Bronchial epithelial cell (primary cell): ENCODE results near the gene ZDHHC11B. TPM values are rescaled to one million over a fixed set of nuclear protein-coding genes. Genes with fewer than 3 reads are reported as not detected.
"Not testable (repeated sequence)": the region's sequence is repeated elsewhere in the genome, so short reads cannot be mapped to it uniquely, and the experiment has no call there.

Experiments
- DNase-seq: peaks from one replicate; pipeline ENCODE4 v3.0.0-alpha.2; 2010; ENCODE audit warnings: low read depth
- FAIRE-seq: peaks from 2 replicates; lab custom pipeline; 2011; peaks lifted over from hg19 to GRCh38; lab: Jason Lieb, UNC
- H3K27me3 ChIP-seq: 2 replicates; pipeline ENCODE4 v1.5.1; 2011; ENCODE audit warnings: low read length; ENCODE audit not compliant: control insufficient read depth, insufficient read depth
- H3K36me3 ChIP-seq: 2 replicates; pipeline ENCODE4 v1.5.1; 2011; ENCODE audit warnings: low read length; ENCODE audit not compliant: control insufficient read depth, insufficient read depth
- H3K4me3 ChIP-seq: 2 replicates; pipeline ENCODE4 v1.5.1; 2011; ENCODE audit warnings: mild to moderate bottlenecking, low read depth, low read length, control low read depth
- CTCF ChIP-seq: IDR thresholded peaks from 2 replicates; pipeline ENCODE4 v1.5.1; 2011; ENCODE audit warnings: mild to moderate bottlenecking, moderate library complexity, low read length, control low read depth, inconsistent platforms; ENCODE audit not compliant: insufficient read depth, severe bottlenecking
- total RNA-seq: library from RNA; depleted of rRNA; stranded (reverse); fragments of >200 nt; gene quantifications from 2 replicates; pipeline ENCODE4 v1.2.1, GENCODE V29; 2014

The ZDHHC11B gene
- total RNA-seq, 1 donor from 2014 or later, result under 0.01 TPM

GRCh38 chr5:751496-751895 is 33.0 kb downstream of the ZDHHC11B start:
- DNase-seq, result no peak
- no peak for TF ChIP-seq CTCF

GRCh38 chr5:750226-750625 is 34.3 kb downstream of the ZDHHC11B start:
- not testable (repeated sequence) for H3K4me3 ChIP-seq, DNase-seq, H3K36me3 ChIP-seq, FAIRE-seq, H3K27me3 ChIP-seq

More at GRCh38 chr5:751496-751895, 33.0 kb downstream of the ZDHHC11B start:
- no peak for FAIRE-seq
- Histone ChIP-seq H3K27me3 (no peaks in the 10 kb centered on the region), H3K4me3 (no peak overlapping the region), H3K36me3 (no peaks in the 10 kb centered on the region)

DNA sequence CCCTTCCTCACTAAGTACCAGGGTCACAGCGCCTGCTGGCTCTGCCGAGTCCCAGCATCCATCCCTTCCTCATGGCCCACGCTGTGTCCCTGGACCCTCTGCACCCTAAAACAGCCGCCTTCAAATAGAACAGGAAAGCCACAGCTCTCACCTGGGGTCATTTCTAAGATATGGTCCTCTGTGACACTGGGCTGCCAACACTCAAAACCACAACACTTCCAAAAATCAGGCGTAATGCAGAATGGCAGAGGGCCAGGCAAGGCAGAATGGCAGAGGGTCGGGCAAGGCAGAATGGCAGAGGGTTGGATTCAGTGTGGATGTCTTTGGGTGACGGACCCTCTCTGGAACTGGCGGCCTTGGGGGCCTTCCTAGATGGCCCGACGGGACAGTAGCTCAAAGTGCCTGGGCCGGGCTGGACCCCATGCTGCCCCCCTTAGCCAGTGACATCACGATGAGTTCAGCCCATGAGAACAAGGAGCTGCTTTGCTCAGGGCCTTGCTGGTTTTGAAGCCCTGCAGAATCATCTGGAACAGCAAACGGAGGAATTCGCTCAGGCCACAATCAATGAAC is 35.3 kb downstream of the ZDHHC11B start:
- DNase-seq (no peak), FAIRE-seq (no peak)
- Histone ChIP-seq H3K4me3 (no peak overlapping the region), H3K36me3 (no peaks in the 10 kb centered on the region), H3K27me3 (no peaks in the 10 kb centered on the region)
- no peak for TF ChIP-seq CTCF

GRCh38 chr5:748011-748980 is 36.2 kb downstream of the ZDHHC11B start:
- not testable (repeated sequence) for H3K36me3 ChIP-seq, DNase-seq, H3K4me3 ChIP-seq, FAIRE-seq, H3K27me3 ChIP-seq

DNA sequence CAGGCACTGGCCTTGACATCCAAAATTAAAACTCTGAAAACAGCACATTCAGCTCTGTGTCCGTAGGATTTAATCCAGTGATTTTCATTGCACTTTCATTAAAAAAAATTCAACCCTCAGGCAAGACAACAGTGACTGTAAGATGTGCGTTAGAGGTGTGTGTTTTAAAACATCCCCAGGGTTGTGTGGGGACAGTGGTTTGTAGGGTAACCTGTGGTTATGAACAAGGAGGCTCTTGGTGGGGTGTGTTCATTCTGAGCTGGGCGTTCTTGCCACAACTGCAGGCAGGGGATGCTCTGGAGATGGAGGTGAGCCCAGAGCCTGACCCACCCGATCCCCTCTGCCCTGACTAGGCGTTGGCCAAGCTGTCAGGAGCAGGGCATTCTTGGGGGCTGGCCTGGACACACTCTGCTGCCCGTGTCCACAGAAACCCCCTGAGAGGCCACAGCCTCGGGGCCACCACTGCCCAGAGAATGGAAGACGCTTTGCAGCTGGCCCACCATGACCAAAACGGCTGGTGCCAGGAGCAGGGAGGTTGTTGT is 37.2 kb downstream of the ZDHHC11B start:
- not testable (repeated sequence) for H3K27me3 ChIP-seq, H3K36me3 ChIP-seq, H3K4me3 ChIP-seq, DNase-seq, FAIRE-seq

GRCh38 chr5:746258-746761 is 38.2 kb downstream of the ZDHHC11B start:
- H3K36me3 ChIP-seq, result no peaks in the 10 kb centered on the region
- TF ChIP-seq CTCF, result no peak
- FAIRE-seq (no peak), DNase-seq (no peak)
- no peak overlapping the region for H3K4me3 ChIP-seq
- no peaks in the 10 kb centered on the region for H3K27me3 ChIP-seq

GRCh38 chr5:745272-746142 is 39.0 kb downstream of the ZDHHC11B start:
- not testable (repeated sequence) for H3K36me3 ChIP-seq, H3K4me3 ChIP-seq, DNase-seq, H3K27me3 ChIP-seq, FAIRE-seq

DNA sequence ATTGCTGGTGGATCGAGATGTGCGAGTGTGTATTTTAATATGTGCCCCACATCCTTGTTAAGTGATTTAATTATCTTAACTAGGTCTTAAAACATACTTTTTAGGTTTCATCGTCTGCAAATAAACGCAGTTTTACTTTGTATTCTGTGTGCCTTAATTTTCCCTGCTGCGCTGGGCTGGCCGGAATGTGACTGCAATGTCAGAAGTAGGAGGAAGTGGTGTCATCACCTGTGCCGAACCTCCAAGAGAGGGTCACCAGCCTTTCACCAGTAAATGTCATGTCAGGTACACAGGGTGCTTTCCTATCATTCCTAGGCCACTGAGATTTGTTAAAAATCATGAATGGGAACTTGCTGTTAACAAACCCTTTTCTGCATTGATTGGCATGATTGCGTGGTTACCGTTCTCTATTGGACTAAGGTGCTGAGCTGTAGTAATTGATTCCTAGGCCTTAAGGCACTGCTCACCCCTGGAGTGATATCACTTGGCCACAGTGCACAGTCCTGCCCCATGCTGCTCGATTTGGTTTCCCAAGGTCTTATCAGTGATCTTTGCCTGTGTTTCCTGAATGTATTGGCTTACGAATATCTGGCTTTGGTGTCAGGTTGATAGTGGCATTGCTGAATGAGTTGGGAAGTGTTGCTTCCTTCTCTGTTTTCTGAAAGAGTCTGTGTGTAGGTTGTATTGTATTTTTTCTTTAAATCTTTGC is 40.7 kb downstream of the ZDHHC11B start:
- not testable (repeated sequence) for DNase-seq, H3K4me3 ChIP-seq, FAIRE-seq, H3K36me3 ChIP-seq, H3K27me3 ChIP-seq

DNA sequence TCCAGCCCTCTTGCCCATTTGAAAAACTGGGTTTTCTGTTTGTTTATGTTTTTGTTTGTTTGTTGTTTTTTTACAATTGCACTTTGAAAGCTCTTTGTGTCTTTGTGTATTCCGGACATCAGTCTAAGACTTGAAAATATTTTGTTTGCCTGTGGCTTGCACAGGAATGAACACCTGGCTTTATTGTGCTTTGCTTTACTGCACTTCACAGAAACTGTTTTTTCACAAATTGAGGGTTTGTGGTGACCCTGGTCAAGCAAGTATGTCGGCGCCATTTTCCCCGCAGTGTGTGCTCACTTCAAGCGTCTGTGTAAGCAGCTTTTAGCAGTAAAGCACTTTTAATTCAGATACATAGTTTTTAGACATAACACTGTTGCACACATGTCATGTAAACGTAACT is 42.3 kb downstream of the ZDHHC11B start:
- not testable (repeated sequence) for H3K27me3 ChIP-seq

More for the DNA sequence above, 42.3 kb downstream of the ZDHHC11B start:
- not testable (repeated sequence) for H3K4me3 ChIP-seq, H3K36me3 ChIP-seq, DNase-seq, FAIRE-seq
